ENCODE measurements around the gene RPE.

RPE gene

DNA sequence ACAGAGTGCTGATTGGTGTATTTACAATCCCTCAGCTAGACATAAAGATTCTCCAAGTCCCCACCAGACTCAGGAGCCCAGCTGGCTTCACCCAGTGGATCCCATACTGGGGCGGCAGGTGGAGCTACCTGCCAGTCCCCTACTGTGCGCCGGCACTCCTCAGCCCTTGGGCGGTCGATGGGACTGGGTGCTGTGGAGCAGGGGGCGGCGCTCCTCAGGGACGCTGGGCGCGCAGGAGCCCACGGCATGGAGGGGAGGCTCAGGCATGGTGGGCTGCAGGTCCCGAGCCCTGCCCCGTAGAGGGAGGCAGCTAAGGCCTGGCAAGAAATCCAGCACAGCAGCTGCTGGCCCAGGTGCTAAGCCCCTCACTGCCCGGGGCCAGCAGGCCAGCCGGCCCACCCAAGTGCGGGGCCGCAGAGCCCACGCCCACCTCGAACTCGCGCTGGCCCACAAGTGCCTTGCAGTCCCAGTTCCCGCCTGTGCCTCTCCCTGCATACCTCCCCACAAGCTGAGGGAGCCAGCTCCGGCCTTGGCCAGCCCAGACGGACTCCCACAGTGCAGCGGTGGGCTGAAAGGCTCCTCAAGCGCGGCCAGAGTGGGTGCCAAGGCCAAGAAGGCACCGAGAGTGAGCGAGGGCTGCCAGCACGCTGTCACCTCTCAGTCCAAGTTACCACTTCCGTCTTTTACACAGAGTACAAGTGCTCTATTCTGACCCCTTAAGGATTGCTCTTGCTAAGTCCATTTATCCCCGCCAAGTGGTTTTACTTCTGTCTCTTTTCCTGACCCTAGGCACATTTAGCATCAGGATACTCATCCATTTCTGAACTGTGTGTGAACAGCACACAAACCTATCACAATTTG lies 1.7 kb upstream of the RPE start:
- no peak for DNase-seq (ENCODE audit: low spot score)

DNA sequence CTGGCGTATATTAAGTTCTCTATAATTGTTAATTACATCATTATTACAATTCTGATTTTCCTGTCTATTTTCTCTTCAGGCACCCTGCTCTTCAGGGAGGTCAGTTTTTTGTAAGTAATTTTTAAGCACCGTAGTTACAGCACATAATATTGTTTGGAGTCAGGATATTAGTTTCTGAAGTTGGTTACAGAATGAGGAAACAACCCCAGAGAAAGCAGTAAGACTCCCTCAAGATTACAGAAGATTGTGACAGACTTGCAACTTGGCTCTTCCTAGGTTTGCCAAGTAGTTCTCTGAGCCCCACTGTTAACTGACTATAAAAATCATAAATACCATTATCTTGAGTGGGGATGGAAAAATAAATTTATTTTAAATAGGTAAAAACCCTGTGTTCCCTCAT lies 921 bp downstream of the RPE start:
- DNase-seq (ENCODE audit: low spot score), result no peak

DNA sequence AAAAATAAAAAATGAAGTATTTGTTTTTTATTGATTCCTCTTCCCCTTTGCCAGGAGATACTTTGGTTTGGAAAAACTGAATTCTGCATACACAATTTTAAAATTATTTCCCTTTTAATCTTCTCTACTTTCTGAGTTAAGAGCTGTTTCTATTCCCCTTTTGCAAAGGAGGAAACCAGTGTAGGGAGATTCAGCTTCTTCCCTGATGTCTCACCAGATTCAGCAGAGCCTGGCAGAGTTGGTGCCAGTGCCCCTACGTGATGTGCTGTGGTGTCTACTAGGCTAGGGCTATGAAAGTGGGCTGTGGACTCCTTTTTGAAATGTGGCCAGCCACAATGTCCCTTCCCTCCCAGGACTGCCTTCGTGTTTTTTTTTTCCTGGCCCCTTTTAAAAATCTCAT lies 2.4 kb downstream of the RPE start:
- DNase-seq (ENCODE audit: low spot score), result no peak

DNA sequence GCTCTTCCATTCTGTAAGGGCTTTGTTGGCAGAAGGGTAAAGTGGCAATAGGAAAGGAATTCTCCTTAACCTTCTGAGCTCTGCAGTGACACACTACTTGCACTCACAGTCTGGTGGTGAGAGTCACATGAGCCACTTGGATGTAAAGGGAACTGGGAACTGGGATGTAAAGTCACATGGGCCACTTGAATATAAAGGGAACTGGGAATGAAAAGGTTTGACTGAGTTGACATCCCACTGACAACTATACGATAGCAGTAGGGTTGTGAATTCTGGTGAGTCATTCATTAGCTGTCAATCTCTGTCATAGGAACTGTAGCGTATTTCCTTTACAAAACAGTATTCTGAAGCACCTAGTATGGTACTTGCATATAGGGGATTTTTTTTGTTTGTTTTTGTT lies 5.5 kb downstream of the RPE start:
- DNase-seq (ENCODE audit: low spot score), result no peak

DNA sequence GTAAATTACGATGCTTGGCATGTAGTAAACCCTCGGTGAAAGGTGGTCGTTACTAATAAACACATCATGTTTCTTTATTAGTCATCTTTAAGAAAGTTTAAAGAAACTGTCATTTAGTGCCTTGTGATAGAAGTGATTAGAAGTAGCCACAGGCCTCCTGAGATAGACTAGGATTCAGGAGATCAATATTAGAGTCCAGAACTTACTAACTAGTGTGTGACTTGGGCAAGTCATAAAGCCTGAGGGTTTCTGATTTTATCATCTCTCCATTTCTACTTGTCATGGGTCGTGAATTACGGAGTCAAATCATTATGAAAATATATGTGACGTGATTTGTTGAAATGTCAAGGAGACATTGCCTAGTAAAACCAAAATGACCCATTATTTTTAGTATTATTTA lies 6.7 kb downstream of the RPE start:
- DNase-seq (ENCODE audit: low spot score), result no peak

DNA sequence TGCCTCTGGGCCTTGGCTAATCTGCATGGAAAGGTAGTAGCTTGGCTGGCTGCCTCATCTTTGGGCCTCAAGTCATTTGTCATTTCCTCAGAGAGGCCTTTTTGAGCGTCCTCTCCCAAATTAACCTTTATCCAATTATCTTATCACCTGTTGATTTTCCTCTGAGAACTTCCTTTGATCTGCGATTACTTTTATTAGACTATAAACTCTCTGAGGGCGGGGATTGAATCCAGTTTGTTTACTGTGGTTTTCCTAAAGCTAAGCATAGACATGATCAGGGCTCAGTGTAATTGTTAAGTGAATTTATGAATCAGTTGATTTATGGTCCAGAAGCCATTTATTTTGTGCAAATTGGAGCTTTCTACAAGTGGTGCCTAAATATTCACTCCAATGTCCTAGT lies 7.5 kb downstream of the RPE start:
- DNase-seq (ENCODE audit: low spot score), result no peak

DNA sequence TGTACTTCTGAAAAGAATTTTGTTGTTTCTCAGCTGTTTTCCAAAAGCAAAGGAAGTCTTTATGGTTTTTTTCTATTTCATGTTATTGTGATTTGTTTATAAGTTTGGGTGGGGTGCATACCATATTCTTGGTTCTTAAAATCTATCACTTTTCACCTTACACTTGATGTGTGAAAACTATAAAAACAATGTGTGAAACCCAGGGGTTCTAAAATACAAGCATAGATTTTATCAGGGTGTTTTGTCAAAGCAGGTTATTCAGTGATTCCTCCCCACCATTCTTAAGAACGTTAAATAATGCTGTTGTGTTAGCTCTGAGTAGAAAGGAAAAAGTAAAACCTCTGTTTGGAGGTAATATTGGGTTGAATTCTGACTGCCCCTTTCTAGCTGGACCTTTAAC lies 17.7 kb downstream of the RPE start:
- DNase-seq (ENCODE audit: low spot score), result no peak

DNA sequence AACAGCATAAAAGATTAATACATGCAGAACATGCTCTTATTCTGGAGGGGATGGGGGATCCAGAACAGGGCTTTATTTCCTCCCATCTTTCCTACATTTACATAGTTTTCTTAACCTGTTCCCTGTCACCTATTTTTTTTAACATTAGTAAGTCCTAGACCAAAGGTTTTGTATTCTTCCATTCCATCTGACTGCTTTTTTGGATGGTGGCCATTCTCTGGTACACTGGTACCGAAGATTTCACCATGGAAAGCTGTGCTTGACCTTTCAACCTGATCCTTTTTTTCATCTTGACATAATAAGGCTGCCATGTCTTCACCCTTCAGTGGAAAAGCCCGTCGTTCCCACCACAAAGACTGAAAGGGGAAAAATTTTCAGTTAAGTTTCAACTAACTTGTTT lies 20.4 kb downstream of the RPE start:
- DNase-seq (ENCODE audit: low spot score), result no peak

DNA sequence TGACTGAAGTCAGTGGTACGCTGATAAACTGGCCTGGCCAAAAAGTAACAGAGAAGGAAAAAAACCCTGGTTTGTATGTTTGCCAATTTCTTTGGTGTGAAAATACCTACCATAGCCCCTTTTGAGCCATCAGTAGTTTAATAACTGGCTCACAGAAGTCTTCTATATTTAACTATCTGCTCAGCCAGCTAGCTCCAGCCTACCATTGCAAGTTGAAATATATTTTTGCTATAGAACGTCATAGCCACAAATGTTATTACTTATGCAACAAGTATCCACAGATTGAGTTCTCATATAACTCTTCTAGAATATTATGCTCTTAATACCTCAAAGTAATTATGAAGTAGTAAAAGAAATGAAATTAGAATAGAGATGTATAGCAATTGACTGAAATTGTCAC lies 25.2 kb downstream of the RPE start:
- no peak for DNase-seq (ENCODE audit: low spot score)

DNA sequence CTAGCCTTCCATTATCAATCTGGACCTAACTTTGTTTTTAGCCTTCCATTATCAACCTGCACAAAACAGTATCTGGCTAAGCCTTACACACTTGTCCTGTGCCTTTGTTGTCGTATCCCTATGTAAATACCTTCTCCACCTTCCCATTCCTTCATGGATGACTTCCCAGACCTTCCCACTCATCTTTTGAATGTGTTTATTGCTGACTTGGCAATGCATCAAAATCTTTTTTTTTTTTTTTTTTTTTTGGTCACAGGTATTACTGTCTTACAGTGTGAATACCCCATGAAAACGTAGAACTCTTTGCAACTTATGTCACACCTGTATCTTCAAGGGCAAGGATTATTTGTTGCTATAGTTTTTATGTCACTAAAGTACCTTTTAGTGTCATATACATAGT lies 25.7 kb downstream of the RPE start:
- DNase-seq (ENCODE audit: low spot score), result no peak

DNA sequence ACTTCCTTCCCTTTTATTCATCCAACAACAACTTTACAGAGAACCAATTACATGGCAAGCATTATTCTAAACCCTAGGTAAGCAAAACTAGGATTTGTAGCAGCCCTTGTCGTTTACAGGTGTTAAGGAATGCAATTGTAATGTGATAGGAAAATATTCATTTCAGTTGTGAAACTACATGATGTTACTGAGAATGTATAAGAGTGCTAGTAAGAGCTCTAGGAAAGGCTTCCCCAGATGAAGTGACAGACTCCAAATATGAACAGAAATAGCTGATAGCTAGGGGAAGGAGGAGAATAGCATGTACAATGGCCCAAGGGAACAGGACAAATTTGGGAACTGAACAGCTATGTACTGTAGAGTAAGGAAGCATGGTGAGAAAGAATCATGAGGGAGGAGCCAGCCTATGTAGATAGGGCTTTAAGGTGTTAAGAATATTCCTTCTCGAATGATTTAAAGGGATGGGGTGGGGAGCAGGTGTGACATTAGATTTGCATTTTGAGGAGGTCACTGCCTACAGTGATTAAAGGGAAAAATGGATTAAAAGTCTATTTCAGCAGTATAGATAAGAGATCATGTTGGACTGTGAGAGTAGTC lies 31.7 kb downstream of the RPE start:
- no peak for DNase-seq (ENCODE audit: low spot score)

DNA sequence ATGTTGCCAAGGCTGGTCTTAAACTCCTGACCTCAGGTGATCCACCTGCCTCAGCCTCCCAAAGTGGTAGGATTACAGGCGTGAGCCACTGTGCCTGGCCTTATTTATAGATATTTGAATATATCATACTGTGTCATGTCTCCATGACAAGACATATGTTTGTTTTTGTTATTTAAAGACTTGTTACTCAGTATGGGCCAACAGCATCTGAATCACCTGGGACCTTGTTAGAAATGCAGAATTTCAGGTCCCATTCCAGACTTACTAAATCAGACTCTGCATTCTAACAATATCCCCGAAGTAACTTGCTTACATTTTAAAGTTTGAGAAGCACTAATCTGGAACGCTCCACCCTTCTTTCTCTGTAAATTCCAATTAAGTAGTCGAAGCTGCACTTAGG lies 33.2 kb downstream of the RPE start:
- DNase-seq (ENCODE audit: low spot score), result no peak

DNA sequence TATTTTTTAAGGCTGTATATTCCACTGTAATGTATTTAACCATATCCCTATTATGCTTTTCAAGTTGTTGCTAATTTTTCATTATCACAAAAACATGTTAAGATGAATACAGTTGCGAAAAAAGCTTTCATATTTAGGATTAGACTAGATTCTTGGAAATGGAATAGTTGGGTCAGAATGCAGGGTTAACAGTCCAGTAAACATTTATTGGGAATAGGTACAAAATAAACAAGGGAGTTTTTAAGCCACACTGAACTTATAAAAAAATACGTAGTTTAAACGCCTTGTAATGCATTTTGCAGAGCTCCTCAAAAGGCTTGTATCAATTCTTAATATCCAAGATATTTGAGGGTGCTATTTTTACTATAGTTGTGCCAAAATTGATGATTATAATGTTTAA lies 35.6 kb downstream of the RPE start:
- no peak for DNase-seq (ENCODE audit: low spot score)

DNA sequence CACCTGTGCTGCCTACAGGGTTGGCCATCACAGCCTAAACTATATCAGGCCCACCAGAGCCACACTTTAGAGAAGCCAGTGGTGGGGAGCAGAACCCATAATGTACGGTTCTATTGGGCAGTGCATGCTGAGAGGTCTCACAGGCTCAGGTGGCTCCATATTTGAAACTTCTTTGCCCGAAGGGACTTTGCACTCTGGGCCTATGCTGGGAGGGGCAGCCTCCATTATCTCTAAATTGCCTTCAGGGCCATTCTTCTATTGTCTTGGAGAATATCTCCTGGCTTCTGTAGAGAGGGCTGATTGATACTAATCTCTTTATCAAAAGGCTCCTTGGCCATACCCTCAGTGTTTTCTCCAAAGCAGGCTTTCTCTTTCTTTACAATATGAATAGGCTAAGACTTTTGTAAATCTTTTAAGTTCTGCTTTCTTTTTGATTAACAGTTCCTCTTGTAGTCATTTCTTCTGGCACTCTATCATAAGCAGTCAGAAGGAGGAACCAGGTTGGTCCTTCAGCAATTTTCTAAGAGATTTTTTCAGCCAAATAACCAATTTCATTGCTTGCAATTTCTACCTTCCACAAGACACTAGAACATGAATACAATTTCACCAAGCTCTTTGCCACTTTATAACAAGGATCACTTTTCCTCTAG lies 44.5 kb downstream of the RPE start:
- no peak for DNase-seq (ENCODE audit: low spot score)

DNA sequence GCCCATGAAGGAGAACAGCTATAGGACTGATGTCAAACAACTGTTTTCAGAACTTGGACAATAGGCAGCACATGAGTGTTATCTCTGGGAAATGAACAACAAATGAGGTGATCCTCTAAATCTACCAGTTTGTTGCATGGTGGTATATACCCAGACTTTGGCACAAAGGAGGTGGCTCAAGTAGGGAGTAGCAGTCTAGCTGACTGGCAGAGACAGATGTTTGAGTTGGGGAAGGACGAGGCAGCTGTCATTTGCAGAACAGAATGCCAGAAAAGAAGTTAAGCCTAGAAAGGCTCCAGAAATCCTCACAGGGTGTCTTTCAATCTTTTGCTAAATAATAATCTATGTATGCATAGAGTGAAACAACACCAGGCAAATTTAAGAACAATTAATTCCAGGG lies 47.4 kb downstream of the RPE start:
- DNase-seq (ENCODE audit: low spot score), result no peak

DNA sequence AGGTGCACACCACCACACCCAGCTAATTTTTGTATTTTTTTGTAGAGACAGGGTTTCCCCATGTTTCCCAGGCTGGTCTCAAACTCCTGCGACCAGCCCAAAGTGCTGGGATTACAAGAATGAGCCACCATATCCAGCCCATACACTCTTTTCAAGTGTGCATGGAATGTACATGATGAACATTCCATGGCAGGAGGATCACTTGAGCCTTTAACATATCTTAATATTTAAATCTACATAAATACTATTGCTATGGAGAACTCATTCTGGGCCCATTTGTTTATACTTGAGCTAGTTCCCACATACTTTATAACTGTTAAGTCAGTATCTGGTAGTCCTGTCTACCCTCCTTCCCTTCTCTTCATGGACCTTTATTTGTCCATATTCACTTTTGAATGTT lies 48.4 kb downstream of the RPE start:
- no peak for DNase-seq (ENCODE audit: low spot score)

DNA sequence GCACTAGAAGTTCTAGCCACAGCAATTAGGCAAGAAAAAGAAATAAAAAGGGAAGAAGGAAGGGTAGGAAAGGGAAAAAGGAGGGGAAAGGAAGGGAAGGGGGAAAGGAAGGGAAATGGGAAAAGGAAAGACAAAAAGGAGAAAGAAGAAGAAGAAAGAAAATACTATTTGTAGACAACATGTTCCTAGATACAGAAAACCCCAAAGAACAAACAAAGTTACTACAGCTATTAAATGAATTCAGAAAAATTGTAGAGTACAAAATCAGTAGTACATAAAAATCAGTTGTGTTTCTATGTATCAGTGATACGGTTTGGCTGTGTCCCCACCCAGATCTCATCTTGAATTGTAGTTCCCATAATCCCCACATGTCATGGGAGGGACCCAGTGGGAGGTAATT lies 52.3 kb downstream of the RPE start:
- DNase-seq (ENCODE audit: low spot score), result no peak

DNA sequence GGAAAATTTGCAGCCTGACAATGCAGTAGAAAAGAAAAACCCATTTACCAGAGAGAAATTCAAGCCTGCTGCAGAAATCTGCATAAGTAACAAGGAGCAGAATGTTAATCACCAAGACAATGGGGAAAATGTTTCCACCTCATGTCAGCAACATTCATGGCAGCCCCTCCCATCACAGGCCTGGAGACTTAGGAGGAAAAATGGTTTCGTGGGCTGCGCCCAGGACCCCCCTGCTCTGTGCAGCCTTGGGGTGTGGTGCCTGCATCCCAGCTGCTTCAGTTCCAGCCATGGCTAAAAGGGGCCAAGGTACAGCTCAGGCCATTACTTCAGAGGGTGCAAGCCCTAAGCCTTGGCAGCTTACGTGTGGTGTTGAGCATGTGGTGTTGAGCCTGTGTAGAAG lies 53.4 kb downstream of the RPE start:
- DNase-seq (ENCODE audit: low spot score), result no peak

DNA sequence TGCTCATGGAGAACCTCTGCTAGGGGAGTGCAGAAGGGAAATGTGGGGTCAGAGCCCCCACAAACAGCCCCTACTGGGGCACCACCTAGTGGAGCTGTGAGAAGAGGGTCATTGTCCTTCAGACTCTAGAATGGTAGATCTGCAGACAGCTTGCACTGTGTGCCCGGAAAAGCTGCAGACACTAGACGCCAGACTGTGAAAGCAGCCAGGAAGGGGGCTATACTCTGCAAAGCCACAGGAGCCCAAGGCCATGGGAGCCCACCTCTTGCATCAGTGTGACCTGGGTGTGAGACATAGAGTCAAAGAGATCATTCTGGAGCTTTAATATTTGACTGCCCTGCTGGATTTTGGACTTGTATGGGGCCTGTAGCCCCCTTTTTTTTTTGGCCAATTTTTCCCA lies 60.9 kb downstream of the RPE start:
- DNase-seq (ENCODE audit: low spot score), result no peak
